ENCODE measurements around the gene DNAJC16. TPM values are rescaled to one million over a fixed set of nuclear protein-coding genes. Genes with fewer than 3 reads are reported as not detected.

Gene DNAJC16
- total and polyA plus RNA-seq, 2 of the 13 experiments (the other 11 are each of a cell fraction or from before 2014, with no cell fraction given), result 11.4 to 15.4 TPM

DNA sequence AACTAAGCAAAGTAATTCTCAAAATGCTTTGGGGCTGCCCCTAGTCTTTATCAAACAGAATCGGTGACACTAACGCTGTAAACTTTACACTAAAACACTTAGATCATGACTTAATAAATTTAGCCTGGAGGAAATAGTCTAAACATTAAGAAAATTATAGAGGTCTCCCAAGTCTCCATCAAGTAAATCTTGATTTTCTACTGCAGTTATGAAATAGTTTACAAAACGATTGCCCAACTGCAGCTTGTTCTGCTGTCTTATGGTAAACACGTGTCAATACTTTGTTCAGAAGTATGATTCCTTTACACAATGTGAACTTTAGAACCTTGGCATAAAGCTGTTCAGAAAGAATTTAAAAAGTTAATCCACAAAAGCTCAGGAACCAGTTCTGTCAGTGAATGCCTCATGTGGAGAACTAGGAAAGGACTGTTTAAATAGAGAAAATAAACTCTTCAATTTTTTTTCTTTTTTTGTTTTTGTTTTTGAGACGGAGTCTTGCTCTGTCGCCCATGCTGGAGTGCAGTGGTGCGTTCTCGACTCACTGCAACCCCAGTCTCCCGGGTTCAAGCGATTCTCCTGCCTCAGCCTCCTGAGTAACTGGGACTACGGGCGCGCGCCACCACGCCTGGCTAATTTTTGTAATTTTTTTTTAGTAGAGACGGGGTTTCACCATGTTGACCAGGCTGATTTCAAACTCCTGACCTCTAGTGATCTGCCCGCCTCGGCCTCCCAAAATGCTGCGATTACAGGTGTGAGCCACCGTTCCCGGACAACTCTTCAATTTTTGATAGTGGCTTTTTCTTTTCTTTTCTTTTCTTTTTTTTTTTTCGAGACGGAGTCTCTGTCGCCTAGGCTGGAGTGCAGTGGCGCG, 92.2 kb downstream of the DNAJC16 start (continued):
- TF ChIP-seq FIP1L1 (IDR thresholded peaks at IDR 0.05; ENCODE audit: borderline replicate concordance, insufficient read depth, low read depth, low read length), result no peak
- TF ChIP-seq ZNF776 (CRISPR knock-in tag; IDR thresholded peaks at IDR 0.05), result no peak
- TF ChIP-seq ZNF563 (CRISPR knock-in tag; IDR thresholded peaks at IDR 0.05), result no peak
- no peak for TF ChIP-seq ZNF629 (CRISPR knock-in tag; conservative IDR thresholded peaks at IDR 0.05)
- TF ChIP-seq ZNF737 (CRISPR knock-in tag; IDR thresholded peaks at IDR 0.05; ENCODE audit: borderline replicate concordance), result no peak
- TF ChIP-seq, protein P1, sequence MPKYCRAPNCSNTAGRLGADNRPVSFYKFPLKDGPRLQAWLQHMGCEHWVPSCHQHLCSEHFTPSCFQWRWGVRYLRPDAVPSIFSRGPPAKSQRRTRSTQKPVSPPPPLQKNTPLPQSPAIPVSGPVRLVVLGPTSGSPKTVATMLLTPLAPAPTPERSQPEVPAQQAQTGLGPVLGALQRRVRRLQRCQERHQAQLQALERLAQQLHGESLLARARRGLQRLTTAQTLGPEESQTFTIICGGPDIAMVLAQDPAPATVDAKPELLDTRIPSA (CRISPR knock-in tag; IDR thresholded peaks at IDR 0.05; ENCODE audit: borderline replicate concordance), result no peak
- no peak for TF ChIP-seq ZFX (CRISPR knock-in tag; IDR thresholded peaks at IDR 0.05; ENCODE audit: low read depth)
- peak; percentile 52; the same call in 1 of the 2 replicates for TF ChIP-seq SIX1 (CRISPR knock-in tag; IDR thresholded peaks at IDR 0.05; ENCODE audit: borderline replicate concordance)
- no peak for TF ChIP-seq ZNF780A (CRISPR knock-in tag; IDR thresholded peaks at IDR 0.05)
- TF ChIP-seq, protein P2, sequence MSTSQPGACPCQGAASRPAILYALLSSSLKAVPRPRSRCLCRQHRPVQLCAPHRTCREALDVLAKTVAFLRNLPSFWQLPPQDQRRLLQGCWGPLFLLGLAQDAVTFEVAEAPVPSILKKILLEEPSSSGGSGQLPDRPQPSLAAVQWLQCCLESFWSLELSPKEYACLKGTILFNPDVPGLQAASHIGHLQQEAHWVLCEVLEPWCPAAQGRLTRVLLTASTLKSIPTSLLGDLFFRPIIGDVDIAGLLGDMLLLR (CRISPR knock-in tag; IDR thresholded peaks at IDR 0.05), result no peak
- TF ChIP-seq HOXA5 (CRISPR knock-in tag; IDR thresholded peaks at IDR 0.05), result no peak
- TF ChIP-seq ZNF709 (CRISPR knock-in tag; IDR thresholded peaks at IDR 0.05), result no peak
- TF ChIP-seq KMT2B (CRISPR knock-in tag; IDR thresholded peaks at IDR 0.05), result peak; percentile 66
- peak; percentile 64 for TF ChIP-seq NR2F6 (IDR thresholded peaks at IDR 0.05)
- peak; percentile 76 for TF ChIP-seq NR2F6 (CRISPR knock-in tag; IDR thresholded peaks at IDR 0.05)
- no peak for TF ChIP-seq ZNF841 (CRISPR knock-in tag; IDR thresholded peaks at IDR 0.05; ENCODE audit: borderline replicate concordance)
- TF ChIP-seq ZNF766 (CRISPR knock-in tag; IDR thresholded peaks at IDR 0.05; ENCODE audit: borderline replicate concordance), result no peak
- no peak for TF ChIP-seq NFRKB (IDR thresholded peaks at IDR 0.05)
- TF ChIP-seq ZNF598 (CRISPR knock-in tag; IDR thresholded peaks at IDR 0.05; ENCODE audit: borderline replicate concordance), result no peak
- TF ChIP-seq, protein P3, sequence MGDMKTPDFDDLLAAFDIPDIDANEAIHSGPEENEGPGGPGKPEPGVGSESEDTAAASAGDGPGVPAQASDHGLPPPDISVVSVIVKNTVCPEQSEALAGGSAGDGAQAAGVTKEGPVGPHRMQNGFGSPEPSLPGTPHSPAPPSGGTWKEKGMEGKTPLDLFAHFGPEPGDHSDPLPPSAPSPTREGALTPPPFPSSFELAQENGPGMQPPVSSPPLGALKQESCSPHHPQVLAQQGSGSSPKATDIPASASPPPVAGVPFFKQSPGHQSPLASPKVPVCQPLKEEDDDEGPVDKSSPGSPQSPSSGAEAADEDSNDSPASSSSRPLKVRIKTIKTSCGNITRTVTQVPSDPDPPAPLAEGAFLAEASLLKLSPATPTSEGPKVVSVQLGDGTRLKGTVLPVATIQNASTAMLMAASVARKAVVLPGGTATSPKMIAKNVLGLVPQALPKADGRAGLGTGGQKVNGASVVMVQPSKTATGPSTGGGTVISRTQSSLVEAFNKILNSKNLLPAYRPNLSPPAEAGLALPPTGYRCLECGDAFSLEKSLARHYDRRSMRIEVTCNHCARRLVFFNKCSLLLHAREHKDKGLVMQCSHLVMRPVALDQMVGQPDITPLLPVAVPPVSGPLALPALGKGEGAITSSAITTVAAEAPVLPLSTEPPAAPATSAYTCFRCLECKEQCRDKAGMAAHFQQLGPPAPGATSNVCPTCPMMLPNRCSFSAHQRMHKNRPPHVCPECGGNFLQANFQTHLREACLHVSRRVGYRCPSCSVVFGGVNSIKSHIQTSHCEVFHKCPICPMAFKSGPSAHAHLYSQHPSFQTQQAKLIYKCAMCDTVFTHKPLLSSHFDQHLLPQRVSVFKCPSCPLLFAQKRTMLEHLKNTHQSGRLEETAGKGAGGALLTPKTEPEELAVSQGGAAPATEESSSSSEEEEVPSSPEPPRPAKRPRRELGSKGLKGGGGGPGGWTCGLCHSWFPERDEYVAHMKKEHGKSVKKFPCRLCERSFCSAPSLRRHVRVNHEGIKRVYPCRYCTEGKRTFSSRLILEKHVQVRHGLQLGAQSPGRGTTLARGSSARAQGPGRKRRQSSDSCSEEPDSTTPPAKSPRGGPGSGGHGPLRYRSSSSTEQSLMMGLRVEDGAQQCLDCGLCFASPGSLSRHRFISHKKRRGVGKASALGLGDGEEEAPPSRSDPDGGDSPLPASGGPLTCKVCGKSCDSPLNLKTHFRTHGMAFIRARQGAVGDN (CRISPR knock-in tag; IDR thresholded peaks at IDR 0.05), result peak; percentile 37; the same call in 1 of the 2 replicates
- TF ChIP-seq, protein P4, sequence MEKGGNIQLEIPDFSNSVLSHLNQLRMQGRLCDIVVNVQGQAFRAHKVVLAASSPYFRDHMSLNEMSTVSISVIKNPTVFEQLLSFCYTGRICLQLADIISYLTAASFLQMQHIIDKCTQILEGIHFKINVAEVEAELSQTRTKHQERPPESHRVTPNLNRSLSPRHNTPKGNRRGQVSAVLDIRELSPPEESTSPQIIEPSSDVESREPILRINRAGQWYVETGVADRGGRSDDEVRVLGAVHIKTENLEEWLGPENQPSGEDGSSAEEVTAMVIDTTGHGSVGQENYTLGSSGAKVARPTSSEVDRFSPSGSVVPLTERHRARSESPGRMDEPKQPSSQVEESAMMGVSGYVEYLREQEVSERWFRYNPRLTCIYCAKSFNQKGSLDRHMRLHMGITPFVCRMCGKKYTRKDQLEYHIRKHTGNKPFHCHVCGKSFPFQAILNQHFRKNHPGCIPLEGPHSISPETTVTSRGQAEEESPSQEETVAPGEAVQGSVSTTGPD (CRISPR knock-in tag; IDR thresholded peaks at IDR 0.05), result no peak
- TF ChIP-seq ZFP37 (CRISPR knock-in tag; IDR thresholded peaks at IDR 0.05; ENCODE audit: borderline replicate concordance), result no peak
- TF ChIP-seq, protein P5, sequence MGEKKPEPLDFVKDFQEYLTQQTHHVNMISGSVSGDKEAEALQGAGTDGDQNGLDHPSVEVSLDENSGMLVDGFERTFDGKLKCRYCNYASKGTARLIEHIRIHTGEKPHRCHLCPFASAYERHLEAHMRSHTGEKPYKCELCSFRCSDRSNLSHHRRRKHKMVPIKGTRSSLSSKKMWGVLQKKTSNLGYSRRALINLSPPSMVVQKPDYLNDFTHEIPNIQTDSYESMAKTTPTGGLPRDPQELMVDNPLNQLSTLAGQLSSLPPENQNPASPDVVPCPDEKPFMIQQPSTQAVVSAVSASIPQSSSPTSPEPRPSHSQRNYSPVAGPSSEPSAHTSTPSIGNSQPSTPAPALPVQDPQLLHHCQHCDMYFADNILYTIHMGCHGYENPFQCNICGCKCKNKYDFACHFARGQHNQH (CRISPR knock-in tag; IDR thresholded peaks at IDR 0.05), result no peak

Measured in HepG2 (cell line).